Retinal pigment epithelial cell (primary cell): ENCODE measurements around the gene CELF4.

Source experiments
- DNase-seq: peaks from one replicate; pipeline ENCODE4 v3.0.0-alpha.2; 2010; ENCODE audit warnings: low read depth
- H3K4me3 ChIP-seq: 2 replicates; pipeline ENCODE4 v1.5.1; 2011; ENCODE audit warnings: mild to moderate bottlenecking, low read length, control low read depth, moderate library complexity
- TF ChIP-seq, protein P1 (sequence below): conservative IDR thresholded peaks from 2 replicates; pipeline ENCODE4 v1.5.1; 2011; ENCODE audit warnings: low read depth, low read length, control low read depth, inconsistent platforms

CELF4 gene

DNA sequence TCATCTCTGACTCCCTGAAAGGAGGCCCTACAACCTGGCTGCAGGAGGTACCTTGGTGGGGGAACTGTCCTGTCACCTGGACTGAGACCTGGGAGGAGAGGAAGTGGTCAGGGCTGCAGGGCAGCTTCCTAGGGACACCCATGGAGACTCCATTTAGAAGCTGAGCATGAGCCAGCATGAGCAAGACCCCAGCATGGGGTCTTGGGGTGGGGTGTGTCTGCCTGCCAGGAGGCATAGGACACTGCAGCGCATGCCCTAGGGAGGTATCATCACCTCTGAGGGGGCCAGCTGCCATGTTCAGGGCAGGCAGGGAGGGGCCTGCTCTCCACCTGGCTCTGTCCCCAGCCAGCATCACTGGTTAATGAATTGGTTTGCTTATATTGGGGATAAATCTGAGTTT, 249.7 kb downstream of the CELF4 start:
- no peak for DNase-seq
- TF ChIP-seq, protein P1, sequence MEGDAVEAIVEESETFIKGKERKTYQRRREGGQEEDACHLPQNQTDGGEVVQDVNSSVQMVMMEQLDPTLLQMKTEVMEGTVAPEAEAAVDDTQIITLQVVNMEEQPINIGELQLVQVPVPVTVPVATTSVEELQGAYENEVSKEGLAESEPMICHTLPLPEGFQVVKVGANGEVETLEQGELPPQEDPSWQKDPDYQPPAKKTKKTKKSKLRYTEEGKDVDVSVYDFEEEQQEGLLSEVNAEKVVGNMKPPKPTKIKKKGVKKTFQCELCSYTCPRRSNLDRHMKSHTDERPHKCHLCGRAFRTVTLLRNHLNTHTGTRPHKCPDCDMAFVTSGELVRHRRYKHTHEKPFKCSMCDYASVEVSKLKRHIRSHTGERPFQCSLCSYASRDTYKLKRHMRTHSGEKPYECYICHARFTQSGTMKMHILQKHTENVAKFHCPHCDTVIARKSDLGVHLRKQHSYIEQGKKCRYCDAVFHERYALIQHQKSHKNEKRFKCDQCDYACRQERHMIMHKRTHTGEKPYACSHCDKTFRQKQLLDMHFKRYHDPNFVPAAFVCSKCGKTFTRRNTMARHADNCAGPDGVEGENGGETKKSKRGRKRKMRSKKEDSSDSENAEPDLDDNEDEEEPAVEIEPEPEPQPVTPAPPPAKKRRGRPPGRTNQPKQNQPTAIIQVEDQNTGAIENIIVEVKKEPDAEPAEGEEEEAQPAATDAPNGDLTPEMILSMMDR, result no peak
- no peak overlapping the region for H3K4me3 ChIP-seq

DNA sequence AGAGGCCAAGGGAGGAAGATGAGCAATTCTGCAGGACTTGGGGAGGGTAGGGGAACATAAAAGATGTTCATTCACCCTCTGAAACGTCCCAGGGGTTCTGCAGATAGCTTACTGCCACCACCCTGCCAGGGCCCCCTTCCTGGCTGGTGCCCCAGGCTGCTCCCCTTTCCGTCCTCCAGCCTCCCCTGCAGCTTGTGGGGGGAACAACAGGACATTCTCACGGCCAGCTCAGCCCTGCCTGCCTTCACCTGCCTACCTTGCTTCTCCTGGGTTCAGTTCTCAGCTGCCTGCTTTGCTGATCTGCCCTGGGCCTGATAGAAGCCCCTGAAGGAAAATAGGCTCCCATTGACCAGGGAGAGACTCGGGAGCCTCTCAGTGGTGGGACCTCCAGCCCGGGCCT, 251.1 kb downstream of the CELF4 start:
- TF ChIP-seq, protein P1, result no peak
- H3K4me3 ChIP-seq, result no peak overlapping the region
- no peak for DNase-seq

DNA sequence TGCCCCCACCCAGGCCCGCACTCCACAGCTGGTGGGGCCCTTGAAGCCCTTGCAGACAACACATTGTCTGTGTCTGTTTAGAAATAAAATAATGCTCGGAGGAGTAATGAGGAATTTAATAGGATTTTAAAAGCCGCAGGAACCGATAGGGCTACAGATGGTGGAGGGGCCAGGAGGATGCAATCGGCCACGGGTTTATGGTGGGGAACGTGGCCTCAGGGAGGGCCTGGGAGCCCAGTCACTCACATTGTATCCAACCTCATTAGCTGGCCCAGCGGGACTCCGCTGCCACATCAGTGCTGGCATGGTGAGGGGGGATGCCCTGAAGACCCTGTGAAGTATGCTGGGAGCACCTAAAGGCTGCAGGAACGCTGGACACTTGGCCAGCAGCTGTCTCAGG, 252.0 kb downstream of the CELF4 start:
- TF ChIP-seq, protein P1, result no peak
- H3K4me3 ChIP-seq, result no peak overlapping the region
- DNase-seq, result no peak

DNA sequence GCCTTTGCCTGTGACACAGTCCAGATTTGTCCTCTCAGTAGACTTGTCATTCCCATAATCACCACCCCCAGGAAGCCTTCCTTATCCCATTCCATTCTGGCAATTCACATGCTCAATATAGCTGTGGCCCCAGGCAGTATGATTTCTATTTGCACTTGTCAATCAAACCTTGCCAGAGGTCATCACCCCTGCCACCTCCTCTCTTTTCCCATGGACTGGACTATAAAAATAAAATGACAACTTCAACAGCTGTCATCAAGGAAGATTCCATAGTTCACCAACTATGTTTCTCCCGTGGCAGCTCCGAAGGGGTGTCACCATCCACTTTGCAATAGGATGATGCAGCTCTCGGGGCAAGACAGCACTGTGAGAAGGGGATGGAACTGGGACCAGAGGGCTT, 255.7 kb downstream of the CELF4 start:
- no peak for DNase-seq
- H3K4me3 ChIP-seq, result no peak overlapping the region
- TF ChIP-seq, protein P1, result no peak

DNA sequence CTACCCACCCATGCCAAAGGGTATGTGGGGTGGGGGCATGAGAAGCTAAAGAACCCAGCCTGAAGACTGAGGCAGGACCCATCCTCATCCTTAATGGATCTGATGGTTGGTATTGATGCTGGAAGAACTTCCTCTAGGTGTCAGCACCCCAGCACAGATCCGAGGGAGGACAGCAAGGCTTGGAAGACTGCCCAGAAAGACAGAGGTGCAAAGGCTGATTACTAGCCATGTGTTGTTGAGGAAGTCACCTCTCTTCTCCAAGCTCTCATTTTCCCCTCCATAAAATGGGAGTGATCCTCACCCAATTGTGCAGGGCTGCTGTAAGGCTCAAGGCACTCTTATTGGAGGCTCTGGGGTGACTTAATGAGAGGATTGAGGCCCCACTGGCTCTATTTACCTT, 256.5 kb downstream of the CELF4 start:
- no peak overlapping the region for H3K4me3 ChIP-seq
- no peak for DNase-seq
- TF ChIP-seq, protein P1, result no peak

DNA sequence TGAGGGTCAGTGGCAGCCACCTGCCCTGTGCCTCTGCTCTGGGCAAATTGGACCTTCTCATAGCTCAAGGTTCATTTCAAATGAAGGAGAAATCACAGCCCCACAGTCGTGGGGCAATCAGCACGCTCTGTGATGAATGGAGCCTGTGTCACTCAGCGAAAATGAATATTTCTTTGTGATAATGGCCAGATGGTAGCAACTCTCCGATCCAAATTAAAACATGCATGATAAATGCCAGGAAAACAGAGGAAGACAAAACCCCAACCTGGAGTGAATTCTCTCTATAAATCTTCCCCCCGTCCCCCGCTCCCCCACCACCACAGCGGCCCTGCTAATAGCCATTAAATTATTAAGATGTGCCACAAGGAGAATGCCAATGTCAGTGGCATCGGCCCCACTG, 258.4 kb downstream of the CELF4 start:
- TF ChIP-seq, protein P1, result no peak

DNA sequence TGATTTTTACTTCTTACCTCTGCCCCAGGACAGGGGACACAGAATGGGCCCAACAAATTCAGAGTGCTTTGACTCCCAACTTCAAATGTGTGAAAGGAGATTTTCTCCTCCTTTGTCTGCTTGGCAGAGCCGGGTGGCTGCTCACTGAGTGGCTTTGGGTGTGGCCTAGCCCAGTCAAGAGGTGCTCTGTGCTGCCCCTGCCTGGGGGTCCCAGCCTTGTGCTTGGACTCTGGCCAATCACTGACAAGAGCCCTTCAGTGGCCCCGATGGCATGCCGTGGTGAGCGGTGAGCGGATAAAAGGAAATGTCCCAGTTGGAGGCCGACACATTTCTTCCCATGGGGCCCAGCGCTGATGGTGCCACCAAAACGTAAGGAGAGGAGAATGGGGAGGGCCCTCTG, 259.2 kb downstream of the CELF4 start:
- no peak for DNase-seq
- H3K4me3 ChIP-seq, result no peak overlapping the region
- TF ChIP-seq, protein P1, result no peak

More for the DNA sequence above, 258.4 kb downstream of the CELF4 start:
- no peak for DNase-seq
- no peak overlapping the region for H3K4me3 ChIP-seq
